Activated CD8-positive, alpha-beta memory T cell treated with anti-CD3 and anti-CD28 coated beads, Interleukin-2, amount 50 U/mL, for 24 hours (primary cell): ENCODE results near the gene PGRMC2.

Source experiments
- DNase-seq: peaks from one replicate; pipeline ENCODE4 v3.0.0-alpha.2; 2020; ENCODE audit errors: extremely low read depth

PGRMC2 gene

GRCh38 chr4:128298852-128299251, 11.2 kb upstream of the PGRMC2 start:
- DNase-seq: no peak

- no peak for DNase-seq
Measured at GRCh38 chr4:128298146-128298758, 10.6 kb upstream of the PGRMC2 start.

GRCh38 chr4:128295255-128295654, 7.6 kb upstream of the PGRMC2 start:
- DNase-seq: no peak

GRCh38 chr4:128294464-128294863, 6.9 kb upstream of the PGRMC2 start:
- no peak for DNase-seq

- no peak for DNase-seq
Measured at GRCh38 chr4:128292349-128292748, 4.7 kb upstream of the PGRMC2 start.

GRCh38 chr4:128291096-128291495, 3.5 kb upstream of the PGRMC2 start:
- no peak for DNase-seq

- DNase-seq: no peak
Measured at GRCh38 chr4:128290526-128290925, 2.9 kb upstream of the PGRMC2 start.

GRCh38 chr4:128289523-128290158, 2.0 kb upstream of the PGRMC2 start:
- DNase-seq: no peak

GRCh38 chr4:128288689-128289106, 1.1 kb upstream of the PGRMC2 start:
- DNase-seq: no peak

- peak; percentile 99 for DNase-seq
Measured at GRCh38 chr4:128287871-128288688, 467 bp upstream of the PGRMC2 start.

- no peak for DNase-seq
Measured at GRCh38 chr4:128286474-128287058, 1.0 kb downstream of the PGRMC2 start.

GRCh38 chr4:128285085-128285997, 2.3 kb downstream of the PGRMC2 start:
- no peak for DNase-seq

GRCh38 chr4:128284317-128284716, 3.3 kb downstream of the PGRMC2 start:
- DNase-seq: no peak

GRCh38 chr4:128283071-128283470, 4.5 kb downstream of the PGRMC2 start:
- no peak for DNase-seq

GRCh38 chr4:128282516-128282915, 5.1 kb downstream of the PGRMC2 start:
- no peak for DNase-seq

- no peak for DNase-seq
Measured at GRCh38 chr4:128281354-128281753, 6.3 kb downstream of the PGRMC2 start.

GRCh38 chr4:128279624-128280225, 7.9 kb downstream of the PGRMC2 start:
- no peak for DNase-seq

- no peak for DNase-seq
Measured at GRCh38 chr4:128277856-128278255, 9.8 kb downstream of the PGRMC2 start.

GRCh38 chr4:128275346-128275745, 12.3 kb downstream of the PGRMC2 start:
- DNase-seq: no peak

- DNase-seq: no peak
Measured at GRCh38 chr4:128271551-128271950, 16.1 kb downstream of the PGRMC2 start.

- DNase-seq: no peak
Measured at GRCh38 chr4:128268970-128269369, 18.6 kb downstream of the PGRMC2 start.
